OCI-LY7 (cell line): Measurements from ENCODE around the gene TEX48. TPM values are rescaled to one million over a fixed set of nuclear protein-coding genes. Genes with fewer than 3 reads are reported as not detected.

Source experiments
- BruUV-seq: library from RNA; stranded (reverse); fragments of 400-500 nt; replicated peaks from 2 replicates; lab custom pipeline; 2021; lab: Mats Ljungman, UMichigan
- CTCF ChIA-PET: fragments of 300-600 bp; sonication (Branson Sonifier 250); formaldehyde crosslinking; loops from one replicate; lab custom pipeline; 2022; ENCODE audit warnings: antibody characterized with exemption; ENCODE audit not compliant: unreplicated experiment; lab: Charles Lee
- POLR2A ChIA-PET: fragments of 300-600 bp; sonication (Branson Sonifier 250); formaldehyde crosslinking; loops from one replicate; lab custom pipeline; 2022; ENCODE audit warnings: antibody characterized with exemption; lab: Charles Lee
- DNase-seq: peaks from one replicate; pipeline ENCODE4 v3.0.0-alpha.2; 2015; ENCODE audit warnings: low spot score
- H2AFZ ChIP-seq: fragments of 200-600 bp; sonication (generic), shearing (Covaris generic); 2 replicates; pipeline ENCODE4 v1.6.1; 2014; ENCODE audit warnings: mild to moderate bottlenecking, antibody characterized with exemption, low read length, moderate library complexity
- H3K27ac ChIP-seq: fragments of 200-600 bp; sonication (generic); 2 replicates; pipeline ENCODE4 v1.5.1; 2014; ENCODE audit warnings: mixed run types, low read depth, mild to moderate bottlenecking, moderate library complexity, low read length, inconsistent platforms; ENCODE audit not compliant: poor library complexity, severe bottlenecking
- H3K36me3 ChIP-seq: fragments of 200-600 bp; sonication (generic); 2 replicates; pipeline ENCODE4 v1.6.1; 2014; ENCODE audit warnings: mild to moderate bottlenecking, antibody characterized with exemption, low read length, moderate library complexity, mixed read lengths; ENCODE audit not compliant: insufficient read depth
- H3K4me1 ChIP-seq: fragments of 200-600 bp; sonication (generic); 2 replicates; pipeline ENCODE4 v1.5.1; 2014; ENCODE audit warnings: mild to moderate bottlenecking, low read length; ENCODE audit not compliant: insufficient read depth, poor library complexity, severe bottlenecking
- H3K4me2 ChIP-seq: fragments of 200-600 bp; sonication (generic); 2 replicates; pipeline ENCODE4 v1.6.1; 2014; ENCODE audit warnings: mild to moderate bottlenecking, low read length
- H3K4me3 ChIP-seq: fragments of 200-600 bp; sonication (generic); 2 replicates; pipeline ENCODE4 v1.5.1; 2014; ENCODE audit warnings: mild to moderate bottlenecking, low read depth, low read length; ENCODE audit not compliant: poor library complexity, severe bottlenecking
- H3K79me2 ChIP-seq: fragments of 200-600 bp; sonication (generic); 2 replicates; pipeline ENCODE4 v1.6.1; 2016; ENCODE audit warnings: low read depth, mild to moderate bottlenecking, low read length, moderate library complexity, mixed read lengths; ENCODE audit not compliant: insufficient read depth
- H3K9me2 ChIP-seq: fragments of 200-600 bp; sonication (generic); 2 replicates; pipeline ENCODE4 v1.6.1; 2016; ENCODE audit warnings: mild to moderate bottlenecking, low read length, mixed read lengths; ENCODE audit not compliant: insufficient read depth
- H3K9me3 ChIP-seq: fragments of 200-600 bp; sonication (generic); 2 replicates; pipeline ENCODE4 v1.6.1; 2014; ENCODE audit warnings: mild to moderate bottlenecking, mixed run types, low read length, mixed read lengths
- H4K20me1 ChIP-seq: fragments of 200-600 bp; sonication (generic); 2 replicates; pipeline ENCODE4 v1.6.1; 2014; ENCODE audit warnings: mild to moderate bottlenecking, antibody characterized with exemption, low read length, moderate library complexity, mixed read lengths; ENCODE audit not compliant: insufficient read depth
- CTCF ChIP-seq: fragments of 200-600 bp; sonication (generic); conservative IDR thresholded peaks from 2 replicates; pipeline ENCODE4 v1.5.1; 2014; ENCODE audit warnings: mild to moderate bottlenecking, antibody characterized with exemption, low read length, moderate library complexity, mixed read lengths
- EZH2phosphoT487 ChIP-seq: fragments of 200-600 bp; sonication (generic); IDR thresholded peaks from 2 replicates; pipeline ENCODE4 v1.6.1; 2018; ENCODE audit warnings: low read depth, borderline replicate concordance, mild to moderate bottlenecking, mixed run types, antibody characterized with exemption, low read length, moderate library complexity, mixed read lengths
- intact Hi-C: fragments of 100-400 bp; cut with micrococcal nuclease; formaldehyde crosslinking; loops from one replicate; pipeline ENCODE4 v1.10.0; 2022; ENCODE audit not compliant: unreplicated experiment
- total RNA-seq, 2 experiments: library from RNA; depleted of rRNA in 1 of 2; stranded (reverse); fragments of >200 nt in 1 of 2; shearing (Covaris generic) in 1 of 2; gene quantifications; 2 replicates each; pipeline ENCODE4 v1.2.3, GENCODE V29; 2014 to 2022

The TEX48 gene
- total RNA-seq, 2 experiments from 2014 or later, result not detected

GRCh38 chr9:114616684-114617520, 65.1 kb downstream of the TEX48 start:
- ChIA-PET POLR2A (interaction anchor here (0.6 to 2.2 kb wide), 14 partner anchors 10 to 252 kb away, joined by 3 to 11 read pairs (median 4); partner anchors contain the start of gene ATP6V1G1), CTCF (interaction anchor here (1.0 to 1.7 kb wide), 3 partner anchors 25 to 79 kb away, joined by 3 to 7 read pairs (median 3); no protein-coding TSS in a partner anchor)
- no peak for TF ChIP-seq CTCF
- TF ChIP-seq EZH2phosphoT487, result no peak
- H3K79me2 ChIP-seq, result peaks cover 83% of the 10 kb centered on the region
- H3K4me1 ChIP-seq, result peaks cover 54% of the 10 kb centered on the region
- H3K9me3 ChIP-seq, result 0 out of 2 replicates have a peak, but pooled peaks cover 5% of the 10 kb centered on the region
- no peaks in the 10 kb centered on the region for H4K20me1 ChIP-seq
- peak overlapping the region; percentile 91 for H3K27ac ChIP-seq
- no peaks in the 10 kb centered on the region for H3K9me2 ChIP-seq
- BruUV-seq, result no TSS peak
- peak overlapping the region; percentile 75 for H3K4me2 ChIP-seq
- H2AFZ ChIP-seq, result no peak overlapping the region
- H3K4me3 ChIP-seq, result peak overlapping the region; percentile 33
- intact Hi-C loops, result loop anchor here (2.0 kb wide), 1 partner anchor 78 kb away; no protein-coding TSS in a partner anchor
- peak; percentile 86 for DNase-seq
- H3K36me3 ChIP-seq, result peaks cover 58% of the 10 kb centered on the region

Other genes starting within 250 kb of the TEX48 start
- 0.19 TPM in 1 of 2 replicates, not detected in the other for gene WHRN, start 176.7 kb downstream of the TEX48 start, total RNA-seq (2014; rRNA removed; shearing (Covaris generic))
- gene WHRN, start 176.7 kb downstream of the TEX48 start, total RNA-seq (2022), result 2.1 TPM in 2 replicates
- 117 and 164 TPM in 2 replicates for gene ATP6V1G1, start 94.4 kb downstream of the TEX48 start, total RNA-seq (2014; rRNA removed; shearing (Covaris generic))
- 99.0 and 105 TPM in 2 replicates for gene ATP6V1G1, start 94.4 kb downstream of the TEX48 start, total RNA-seq (2022)
- gene TMEM268, start 70.9 kb downstream of the TEX48 start, total RNA-seq (2014; rRNA removed; shearing (Covaris generic)), result 27.2 and 31.6 TPM in 2 replicates
- 68.0 and 71.2 TPM in 2 replicates for gene TMEM268, start 70.9 kb downstream of the TEX48 start, total RNA-seq (2022)
- not detected in 2 replicates for gene TEX53, start 24.4 kb downstream of the TEX48 start, total RNA-seq (2014; rRNA removed; shearing (Covaris generic))
- gene TEX53, start 24.4 kb downstream of the TEX48 start, total RNA-seq (2022), result not detected in 2 replicates
- 0.08 TPM in 1 of 2 replicates, not detected in the other for gene TNFSF15, start 123.8 kb upstream of the TEX48 start, total RNA-seq (2014; rRNA removed; shearing (Covaris generic))
- 0.09 and 0.23 TPM in 2 replicates for gene TNFSF15, start 123.8 kb upstream of the TEX48 start, total RNA-seq (2022)
- gene TNFSF8, start 248.4 kb upstream of the TEX48 start, total RNA-seq (2014; rRNA removed; shearing (Covaris generic)), result 27.7 and 28.4 TPM in 2 replicates
- gene TNFSF8, start 248.4 kb upstream of the TEX48 start, total RNA-seq (2022), result 50.3 and 53.1 TPM in 2 replicates